Ovary (tissue), 9 donors: ENCODE results near the gene DAB2. TPM values are rescaled to one million over a fixed set of nuclear protein-coding genes. Genes with fewer than 3 reads are reported as not detected.
"Not testable (repeated sequence)": the region's sequence is repeated elsewhere in the genome, so short reads cannot be mapped to it uniquely, and the experiment has no call there.

Experiments used
- DNase-seq, 5 donors: peaks; one replicate each; pipeline ENCODE4 v3.0.0-alpha.2; 2019 to 2020
- H3K27ac ChIP-seq, 2 donors: fragments of 200-600 bp; one replicate each; pipeline versions ENCODE4 v1.5.1 to v1.8.0; 2019 to 2022
- H3K27me3 ChIP-seq: fragments of 200-600 bp; one replicate; pipeline ENCODE4 v1.8.0; 2022
- H3K36me3 ChIP-seq: fragments of 200-600 bp; sonication (generic); one replicate; pipeline ENCODE4 v1.5.1; 2019
- H3K4me1 ChIP-seq: one replicate; pipeline ENCODE4 v1.8.1; 2013; ENCODE audit warnings: mild to moderate bottlenecking, moderate library complexity; ENCODE audit not compliant: insufficient read depth
- H3K4me3 ChIP-seq: fragments of 200-600 bp; sonication (generic); one replicate; pipeline ENCODE4 v1.5.1; 2017
- H3K9me3 ChIP-seq, 2 donors: fragments of 200-600 bp in 1 of 2; sonication (generic) in 1 of 2; one replicate each; pipeline versions ENCODE4 v1.5.1 to v1.8.1; 2013 to 2019; ENCODE audit warnings: mild to moderate bottlenecking in 1 of 2, moderate library complexity in 1 of 2
- CTCF ChIP-seq, 3 donors: fragments of 450-650 bp in 2 of 3; fragments of 200-600 bp in 1 of 3; IDR thresholded peaks; one replicate each; pipeline versions ENCODE4 v1.5.1 to v1.8.0; 2016 to 2022; ENCODE audit warnings: antibody characterized with exemption in 3 of 3, mild to moderate bottlenecking in 1 of 3
- EP300 ChIP-seq: sonication (generic); formaldehyde crosslinking; IDR thresholded peaks from one replicate; pipeline ENCODE4 v1.6.1; 2017; ENCODE audit warnings: antibody characterized with exemption
- POLR2A ChIP-seq: fragments of 450-650 bp; IDR thresholded peaks from one replicate; pipeline ENCODE4 v1.6.1; 2017; ENCODE audit warnings: antibody characterized with exemption, mild to moderate bottlenecking, moderate library complexity
- WGBS, 3 donors: extraction: QIAGEN DNeasy Blood & Tissue Kit in 1 of 3; methylation state at CpG; one replicate each; pipeline versions ENCODE4 v1.1.5 to v1.1.7; 2013 to 2017; 5-methylcytosine and 5-hydroxymethylcytosine counted together
- intact Hi-C, 4 donors: fragments of 100-400 bp; cut with DNase I; formaldehyde crosslinking; loops; one replicate each; pipeline versions ENCODE4 v1.11.0 to v1.15.1; 2022 to 2023
- polyA plus RNA-seq, 2 donors: library from polyadenylated mRNA; stranded (reverse); fragments of 200-250 nt in 1 of 2; fragments of 350-450 nt in 1 of 2; fragmentation: Illumina TruSeq in 1 of 2; extraction: RNeasy Lipid Tissue Mini Kit (QIAGEN cat#74804) in 1 of 2; gene quantifications; one replicate each; pipeline ENCODE4 v1.2.3, GENCODE V29; 2013 to 2014
- total RNA-seq, 7 donors: library from RNA; depleted of rRNA in 2 of 7; stranded (reverse); fragments of >200 nt in 2 of 7; fragmentation: NEBNext Ultra II Directional in 3 of 7; extraction: Animal tissue kit (Norgen Biotek cat#: 25700) in 3 of 7; gene quantifications; one replicate each; pipeline versions ENCODE4 v1.1.0 to v1.2.4, GENCODE V29; 2016 to 2023
- donor health status: DM: no; HTN: no; CAD: no; lungs with moderate emphysema.
- donor health status: DM: no; HTN: no; CAD: no.
- donor health status: Bipolar disorder and iron deficiency.
- donor health status: DM: yes; HTN: yes; CAD: no.
- donor health status: DM: no; HTN: no; CAD: no.
- donor health status: DM: yes; HTN: yes; CAD: no.

DAB2 gene
- total and polyA plus RNA-seq, 9 donors: 25.0 to 118 (median 38.7) TPM

GRCh38 chr5:39337252-39337915 lies 87.4 kb downstream of the DAB2 start:
- no peak for TF ChIP-seq POLR2A
- no peak for TF ChIP-seq CTCF (IDR thresholded peaks at IDR 0.05)
- no peak for TF ChIP-seq EP300
- H3K4me3 ChIP-seq: no peak overlapping the region
- 71 to 79% (median 75%) methylated on average over 1 of the region's 1 CpG for WGBS, 3 donors
- DNase-seq: no peak
- intact Hi-C loops: no loop called here
- H3K27me3 ChIP-seq: no peaks in the 10 kb centered on the region
- no peak overlapping the region for H3K27ac ChIP-seq
- no peaks in the 10 kb centered on the region for H3K4me1 ChIP-seq
- no peaks in the 10 kb centered on the region for H3K9me3 ChIP-seq
- H3K36me3 ChIP-seq: no peaks in the 10 kb centered on the region

- DNase-seq, H3K27ac ChIP-seq, H3K27me3 ChIP-seq, H3K4me3 ChIP-seq, H3K36me3 ChIP-seq, H3K9me3 ChIP-seq, H3K4me1 ChIP-seq, intact Hi-C loops: not testable (repeated sequence)
- 88 to 100% (median 88%) methylated on average over 2 to 27 of the region's 27 CpGs for WGBS, 3 donors
Measured at GRCh38 chr5:39334296-39334695, 90.5 kb downstream of the DAB2 start.

- H3K9me3 ChIP-seq: no peaks in the 10 kb centered on the region
- intact Hi-C loops: no loop called here
- no peak for DNase-seq
- no peak overlapping the region for H3K27ac ChIP-seq
- no peak for TF ChIP-seq POLR2A
- TF ChIP-seq EP300: no peak
- TF ChIP-seq CTCF (IDR thresholded peaks at IDR 0.05): no peak
- no peaks in the 10 kb centered on the region for H3K27me3 ChIP-seq
- H3K36me3 ChIP-seq: no peaks in the 10 kb centered on the region
- 83 to 100% (median 97%) methylated on average over 1 of the region's 1 CpG for WGBS, 3 donors
- H3K4me1 ChIP-seq: no peaks in the 10 kb centered on the region
- H3K4me3 ChIP-seq: no peak overlapping the region
Measured at GRCh38 chr5:39333104-39333503, 91.7 kb downstream of the DAB2 start.

GRCh38 chr5:39331861-39332381 lies 92.9 kb downstream of the DAB2 start:
- H3K4me1 ChIP-seq: no peaks in the 10 kb centered on the region
- H3K9me3 ChIP-seq: no peaks in the 10 kb centered on the region
- intact Hi-C loops: no loop called here
- no peak overlapping the region for H3K27ac ChIP-seq
- WGBS, 3 donors: 58 to 63% (median 61%) methylated on average over 2 of the region's 2 CpGs
- H3K36me3 ChIP-seq: no peaks in the 10 kb centered on the region
- DNase-seq: no peak
- TF ChIP-seq POLR2A (no peak), EP300 (no peak), CTCF (IDR thresholded peaks at IDR 0.05) (no peak)
- no peak overlapping the region for H3K4me3 ChIP-seq
- no peaks in the 10 kb centered on the region for H3K27me3 ChIP-seq

- Histone ChIP-seq H3K36me3 (no peaks in the 10 kb centered on the region), H3K9me3 (no peaks in the 10 kb centered on the region), H3K4me3 (no peak overlapping the region), H3K4me1 (no peaks in the 10 kb centered on the region), H3K27me3 (no peaks in the 10 kb centered on the region), H3K27ac (no peak overlapping the region)
- WGBS, 3 donors: 86 to 95% (median 88%) methylated on average over 1 of the region's 1 CpG
- no peak for DNase-seq
- TF ChIP-seq POLR2A (no peak), EP300 (no peak), CTCF (IDR thresholded peaks at IDR 0.05) (no peak)
- intact Hi-C loops: no loop called here
Measured at GRCh38 chr5:39328731-39329130, 96.0 kb downstream of the DAB2 start.
